HepG2 (cell line): ENCODE data around the gene FNDC3B. TPM values are rescaled to one million over a fixed set of nuclear protein-coding genes. Genes with fewer than 3 reads are reported as not detected.

Source experiments
- ADNP ChIP-seq: sonication (generic); formaldehyde crosslinking; IDR thresholded peaks from 2 replicates; pipeline ENCODE4 v1.4.0; 2020; ENCODE audit warnings: missing genetic modification reagents
- BRD4 ChIP-seq: sonication (generic); formaldehyde crosslinking; IDR thresholded peaks from 2 replicates; pipeline ENCODE4 v1.4.0; 2020; ENCODE audit warnings: missing genetic modification reagents
- CBX1 ChIP-seq: IDR thresholded peaks from one replicate; pipeline ENCODE4 v1.6.1; 2016; ENCODE audit warnings: antibody characterized with exemption, low read depth
- FOXK2 ChIP-seq: fragments of 450-650 bp; IDR thresholded peaks from 2 replicates; pipeline ENCODE4 v1.6.1; 2016
- GTF3A ChIP-seq: sonication (generic); formaldehyde crosslinking; conservative IDR thresholded peaks from 2 replicates; pipeline ENCODE4 v1.4.0; 2020; ENCODE audit warnings: mild to moderate bottlenecking, missing genetic modification reagents
- IRX3 ChIP-seq: sonication (generic); formaldehyde crosslinking; IDR thresholded peaks from 2 replicates; pipeline ENCODE4 v1.8.1; 2023; ENCODE audit warnings: mild to moderate bottlenecking, low read depth, missing genetic modification reagents, borderline replicate concordance
- ISL2 ChIP-seq: sonication (generic); formaldehyde crosslinking; IDR thresholded peaks from 2 replicates; pipeline ENCODE4 v1.5.0; 2020; ENCODE audit warnings: missing genetic modification reagents
- KDM2A ChIP-seq: sonication (generic); formaldehyde crosslinking; IDR thresholded peaks from 2 replicates; pipeline ENCODE4 v1.4.0; 2020; ENCODE audit warnings: low read depth, missing genetic modification reagents, borderline replicate concordance
- NCOA5 ChIP-seq: sonication (generic); formaldehyde crosslinking; IDR thresholded peaks from 2 replicates; pipeline ENCODE4 v1.4.0; 2020; ENCODE audit warnings: missing genetic modification reagents
- RBM39 ChIP-seq: fragments of 200-400 bp; formaldehyde crosslinking; IDR thresholded peaks from one replicate; pipeline ENCODE4 v1.6.1; 2018; ENCODE audit warnings: antibody characterized with exemption, mild to moderate bottlenecking, low read depth, low read length; ENCODE audit not compliant: poor library complexity, severe bottlenecking
- SMARCE1 ChIP-seq: fragments of 450-650 bp; IDR thresholded peaks from 2 replicates; pipeline ENCODE4 v1.6.1; 2017; ENCODE audit warnings: borderline replicate concordance
- ZFP36 ChIP-seq: fragments of 150-350 bp; IDR thresholded peaks from 2 replicates; pipeline ENCODE4 v1.6.1; 2018; ENCODE audit warnings: borderline replicate concordance, low read length, low read depth; ENCODE audit not compliant: partially characterized antibody
- ZNF225 ChIP-seq: sonication (generic); formaldehyde crosslinking; IDR thresholded peaks from 2 replicates; pipeline ENCODE4 v1.4.0; 2020; ENCODE audit warnings: mild to moderate bottlenecking, missing genetic modification reagents
- ZNF24 ChIP-seq: fragments of 450-650 bp; IDR thresholded peaks from 2 replicates; pipeline ENCODE4 v1.6.1; 2017; ENCODE audit warnings: antibody characterized with exemption, mild to moderate bottlenecking
- ZNF451 ChIP-seq: sonication (generic); formaldehyde crosslinking; IDR thresholded peaks from 2 replicates; pipeline ENCODE4 v1.5.0; 2020; ENCODE audit warnings: mild to moderate bottlenecking, missing genetic modification reagents
- ZNF569 ChIP-seq: sonication (generic); formaldehyde crosslinking; IDR thresholded peaks from 2 replicates; pipeline ENCODE4 v1.5.0; 2020; ENCODE audit warnings: mild to moderate bottlenecking, missing genetic modification reagents, moderate library complexity, borderline replicate concordance
- ZNF572 ChIP-seq: sonication (generic); formaldehyde crosslinking; IDR thresholded peaks from 2 replicates; pipeline ENCODE4 v1.5.1; 2020; ENCODE audit warnings: mild to moderate bottlenecking, missing genetic modification reagents
- ZNF768 ChIP-seq: sonication (generic); formaldehyde crosslinking; IDR thresholded peaks from 2 replicates; pipeline ENCODE4 v1.4.0; 2020; ENCODE audit warnings: missing genetic modification reagents
- ZNF883 ChIP-seq: sonication (generic); formaldehyde crosslinking; IDR thresholded peaks from 2 replicates; pipeline ENCODE4 v1.5.1; 2020; ENCODE audit warnings: mild to moderate bottlenecking, missing genetic modification reagents; ENCODE audit errors: not compliant biosample characterization
- polyA plus RNA-seq, 8 experiments: library from polyadenylated mRNA; depleted of rRNA in 3 of 8; stranded (reverse) in 7 of 8; unstranded in 1 of 8; fragments of >200 nt; fragmentation: Illumina TruSeq in 4 of 8; extraction: Trizol in 4 of 8; gene quantifications; 2 replicates each; pipeline versions ENCODE4 v1.2.1 to v1.2.3, GENCODE V29; 2011 to 2016; ENCODE audit warnings: low read depth in 4 of 8, missing spikeins in 1 of 8, mixed read lengths in 1 of 8; ENCODE audit not compliant: insufficient read depth in 1 of 8
- total RNA-seq, 5 experiments: library from RNA; depleted of rRNA; stranded (reverse); fragments of >200 nt; fragmentation: Illumina TruSeq; extraction: Trizol; gene quantifications; 2 replicates each; pipeline ENCODE4 v1.2.3, GENCODE V29; 2016; ENCODE audit warnings: low read depth in 1 of 5
- TF ChIP-seq, protein P1 (sequence below): sonication (generic); formaldehyde crosslinking; conservative IDR thresholded peaks from 2 replicates; pipeline ENCODE4 v1.8.0; 2022; ENCODE audit warnings: mild to moderate bottlenecking, moderate library complexity, missing genetic modification reagents
- TF ChIP-seq, protein P2 (sequence below): sonication (generic); formaldehyde crosslinking; IDR thresholded peaks from 2 replicates; pipeline ENCODE4 v1.4.0; 2020; ENCODE audit warnings: low read depth, missing genetic modification reagents
- TF ChIP-seq, protein P3 (sequence below): sonication (generic); formaldehyde crosslinking; IDR thresholded peaks from 2 replicates; pipeline ENCODE4 v1.4.0; 2020; ENCODE audit warnings: mild to moderate bottlenecking, missing genetic modification reagents

FNDC3B gene
- total and polyA plus RNA-seq, 2 of the 13 experiments (the other 11 are each of a cell fraction or from before 2014, with no cell fraction given) = 74.8 to 103 TPM

DNA sequence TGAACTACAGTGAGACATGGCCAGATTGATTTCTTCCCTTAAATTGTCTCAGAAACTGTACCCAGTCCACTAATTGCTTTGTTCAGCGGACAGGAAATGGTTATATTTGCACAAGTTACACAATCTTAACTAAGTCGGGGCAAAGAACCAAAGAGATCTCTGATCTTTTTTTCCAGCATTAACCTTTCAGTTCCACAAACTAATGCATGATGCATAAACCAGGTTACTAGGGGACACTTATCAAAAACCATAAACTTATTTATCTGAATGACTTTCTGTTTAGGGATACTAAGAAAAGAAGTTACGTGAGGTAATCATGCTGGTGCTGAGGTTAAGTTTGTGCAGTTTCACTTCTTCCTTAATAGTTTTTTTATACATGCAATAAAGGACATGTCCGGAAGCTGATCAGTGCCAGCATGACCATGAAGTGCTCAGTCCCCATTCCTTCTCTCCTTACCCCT is 22.4 kb downstream of the FNDC3B start (continued):
- TF ChIP-seq, protein P1, sequence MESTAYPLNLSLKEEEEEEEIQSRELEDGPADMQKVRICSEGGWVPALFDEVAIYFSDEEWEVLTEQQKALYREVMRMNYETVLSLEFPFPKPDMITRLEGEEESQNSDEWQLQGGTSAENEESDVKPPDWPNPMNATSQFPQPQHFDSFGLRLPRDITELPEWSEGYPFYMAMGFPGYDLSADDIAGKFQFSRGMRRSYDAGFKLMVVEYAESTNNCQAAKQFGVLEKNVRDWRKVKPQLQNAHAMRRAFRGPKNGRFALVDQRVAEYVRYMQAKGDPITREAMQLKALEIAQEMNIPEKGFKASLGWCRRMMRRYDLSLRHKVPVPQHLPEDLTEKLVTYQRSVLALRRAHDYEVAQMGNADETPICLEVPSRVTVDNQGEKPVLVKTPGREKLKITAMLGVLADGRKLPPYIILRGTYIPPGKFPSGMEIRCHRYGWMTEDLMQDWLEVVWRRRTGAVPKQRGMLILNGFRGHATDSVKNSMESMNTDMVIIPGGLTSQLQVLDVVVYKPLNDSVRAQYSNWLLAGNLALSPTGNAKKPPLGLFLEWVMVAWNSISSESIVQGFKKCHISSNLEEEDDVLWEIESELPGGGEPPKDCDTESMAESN = no peak
- TF ChIP-seq ADNP (CRISPR knock-in tag) (no peak), ZNF451 (CRISPR knock-in tag) (no peak), ZNF768 (CRISPR knock-in tag) (no peak), ZFP36 (no peak), ZNF569 (CRISPR knock-in tag) (no peak), ZNF883 (CRISPR knock-in tag) (no peak), BRD4 (CRISPR knock-in tag) (no peak), FOXK2 (no peak), IRX3 (CRISPR knock-in tag) (no peak), SMARCE1 (no peak), RBM39 (no peak), ZNF572 (CRISPR knock-in tag) (no peak), GTF3A (CRISPR knock-in tag) (no peak), ZNF225 (CRISPR knock-in tag) (no peak), ZNF24 (no peak), ISL2 (CRISPR knock-in tag) (peak; percentile 95), KDM2A (CRISPR knock-in tag) (no peak), CBX1 (no peak), NCOA5 (no peak)
- TF ChIP-seq, protein P2, sequence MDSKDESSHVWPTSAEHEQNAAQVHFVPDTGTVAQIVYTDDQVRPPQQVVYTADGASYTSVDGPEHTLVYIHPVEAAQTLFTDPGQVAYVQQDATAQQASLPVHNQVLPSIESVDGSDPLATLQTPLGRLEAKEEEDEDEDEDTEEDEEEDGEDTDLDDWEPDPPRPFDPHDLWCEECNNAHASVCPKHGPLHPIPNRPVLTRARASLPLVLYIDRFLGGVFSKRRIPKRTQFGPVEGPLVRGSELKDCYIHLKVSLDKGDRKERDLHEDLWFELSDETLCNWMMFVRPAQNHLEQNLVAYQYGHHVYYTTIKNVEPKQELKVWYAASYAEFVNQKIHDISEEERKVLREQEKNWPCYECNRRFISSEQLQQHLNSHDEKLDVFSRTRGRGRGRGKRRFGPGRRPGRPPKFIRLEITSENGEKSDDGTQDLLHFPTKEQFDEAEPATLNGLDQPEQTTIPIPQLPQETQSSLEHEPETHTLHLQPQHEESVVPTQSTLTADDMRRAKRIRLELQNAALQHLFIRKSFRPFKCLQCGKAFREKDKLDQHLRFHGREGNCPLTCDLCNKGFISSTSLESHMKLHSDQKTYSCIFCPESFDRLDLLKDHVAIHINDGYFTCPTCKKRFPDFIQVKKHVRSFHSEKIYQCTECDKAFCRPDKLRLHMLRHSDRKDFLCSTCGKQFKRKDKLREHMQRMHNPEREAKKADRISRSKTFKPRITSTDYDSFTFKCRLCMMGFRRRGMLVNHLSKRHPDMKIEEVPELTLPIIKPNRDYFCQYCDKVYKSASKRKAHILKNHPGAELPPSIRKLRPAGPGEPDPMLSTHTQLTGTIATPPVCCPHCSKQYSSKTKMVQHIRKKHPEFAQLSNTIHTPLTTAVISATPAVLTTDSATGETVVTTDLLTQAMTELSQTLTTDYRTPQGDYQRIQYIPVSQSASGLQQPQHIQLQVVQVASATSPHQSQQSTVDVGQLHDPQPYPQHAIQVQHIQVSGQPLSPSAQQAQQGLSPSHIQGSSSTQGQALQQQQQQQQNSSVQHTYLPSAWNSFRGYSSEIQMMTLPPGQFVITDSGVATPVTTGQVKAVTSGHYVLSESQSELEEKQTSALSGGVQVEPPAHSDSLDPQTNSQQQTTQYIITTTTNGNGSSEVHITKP (CRISPR knock-in tag) = no peak; the same call in 1 of the 2 replicates
- TF ChIP-seq, protein P3, sequence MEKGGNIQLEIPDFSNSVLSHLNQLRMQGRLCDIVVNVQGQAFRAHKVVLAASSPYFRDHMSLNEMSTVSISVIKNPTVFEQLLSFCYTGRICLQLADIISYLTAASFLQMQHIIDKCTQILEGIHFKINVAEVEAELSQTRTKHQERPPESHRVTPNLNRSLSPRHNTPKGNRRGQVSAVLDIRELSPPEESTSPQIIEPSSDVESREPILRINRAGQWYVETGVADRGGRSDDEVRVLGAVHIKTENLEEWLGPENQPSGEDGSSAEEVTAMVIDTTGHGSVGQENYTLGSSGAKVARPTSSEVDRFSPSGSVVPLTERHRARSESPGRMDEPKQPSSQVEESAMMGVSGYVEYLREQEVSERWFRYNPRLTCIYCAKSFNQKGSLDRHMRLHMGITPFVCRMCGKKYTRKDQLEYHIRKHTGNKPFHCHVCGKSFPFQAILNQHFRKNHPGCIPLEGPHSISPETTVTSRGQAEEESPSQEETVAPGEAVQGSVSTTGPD (CRISPR knock-in tag) = no peak
